ENCODE results near the gene KIAA0753. TPM values are rescaled to one million over a fixed set of nuclear protein-coding genes. Genes with fewer than 3 reads are reported as not detected.

KIAA0753 gene
- total and polyA plus RNA-seq, 9 of the 15 experiments (the other 6 are each of a cell fraction or from before 2014, with no cell fraction given) = 2.0 to 9.0 (median 6.9) TPM

DNA sequence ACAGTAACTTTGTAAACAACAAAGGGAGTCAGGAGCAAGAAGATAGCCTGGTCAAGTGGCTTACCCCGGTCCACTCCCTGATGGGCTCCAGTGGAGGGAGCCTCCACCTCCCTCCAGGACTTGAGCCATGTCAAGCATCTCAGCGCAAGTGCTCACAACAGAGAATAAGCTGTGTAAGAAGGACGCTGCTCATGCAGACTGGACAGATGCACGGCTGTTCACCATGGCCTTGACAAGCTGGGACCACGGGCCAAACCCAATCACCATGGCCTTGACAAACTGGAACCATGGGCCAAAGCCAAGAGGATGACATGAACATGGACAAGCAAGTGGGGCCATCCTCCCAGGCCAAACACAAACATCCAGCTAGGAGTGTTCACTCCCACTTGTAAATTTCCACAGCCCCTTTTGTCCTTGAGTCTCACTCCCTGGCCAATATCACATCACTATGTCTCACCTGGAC is 80.7 kb downstream of the KIAA0753 start:
- no peak for DNase-seq (ENCODE audit: extremely low read depth in 1 of 4, low spot score in 3 of 4)

DNA sequence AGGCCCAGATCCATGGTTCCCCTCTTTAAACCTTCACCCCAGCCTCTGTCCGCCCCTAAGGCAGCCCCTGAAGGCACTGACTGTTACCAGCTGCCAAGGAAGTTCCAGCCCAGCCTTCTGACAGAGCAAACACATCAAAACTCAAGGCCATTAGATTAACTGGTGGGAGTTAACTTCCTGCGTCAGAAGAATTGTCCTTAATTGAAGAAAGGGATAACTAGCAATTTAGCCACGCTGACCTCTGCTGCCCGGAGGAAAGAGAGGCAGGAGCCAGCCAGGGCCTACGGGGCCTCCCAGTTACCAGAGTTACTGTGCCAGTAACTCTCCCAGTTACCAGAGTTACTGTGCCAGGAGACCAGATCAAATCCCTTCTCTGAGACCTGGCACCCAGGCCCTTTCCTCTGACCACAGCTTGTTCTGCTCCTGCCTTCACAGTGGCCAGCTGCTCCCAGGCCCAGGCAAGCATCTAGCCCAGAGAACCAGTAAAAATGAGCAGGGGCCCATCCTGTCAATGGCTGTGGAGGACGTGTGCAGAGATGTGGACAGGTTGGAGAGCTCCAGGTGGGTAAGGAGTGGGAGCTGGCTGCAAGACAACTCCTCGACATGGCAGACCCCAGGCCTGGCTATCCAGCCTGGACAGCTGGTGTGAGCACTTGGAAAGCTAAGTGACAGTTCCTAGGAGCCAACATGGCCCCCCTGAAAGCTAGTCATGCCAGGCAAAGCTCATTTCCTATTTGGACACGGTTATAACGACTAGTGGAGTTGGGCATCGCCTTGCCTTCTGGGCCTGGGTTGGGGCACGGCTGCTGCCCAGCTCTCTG is 81.4 kb downstream of the KIAA0753 start:
- BruUV-seq (replicated peaks) = no TSS peak
- intact Hi-C loops (cut with micrococcal nuclease) (no loop called here), in situ Hi-C loops (cut with MboI) (no loop called here)
- no peak for ATAC-seq
- Histone ChIP-seq H3K27me3 (ENCODE audit: control insufficient read depth in 2 of 2, insufficient read depth in 2 of 2, low read length in 2 of 2) (peaks cover 13 to 22% of the 10 kb centered on the region in 2 experiments; a peak in 4 of 5 replicates), H3K36me3 (ENCODE audit: control insufficient read depth, insufficient read depth, low read length) (no peaks in the 10 kb centered on the region), H3K27ac (ENCODE audit: extremely low read depth, low read depth, low read length) (no peak overlapping the region), H3K4me1 (replicated peaks in 1 of 2; ENCODE audit: control insufficient read depth in 2 of 2, insufficient read depth in 2 of 2, low read length in 2 of 2) (peaks cover 0 to 14% of the 10 kb centered on the region in 2 experiments; a peak in 2 of 5 replicates), H3K9ac (ENCODE audit: insufficient read depth in 1 of 2, low read depth in 2 of 2, low read length in 2 of 2) (no peak overlapping the region), H4K20me1 (replicated peaks; ENCODE audit: control insufficient read depth, insufficient read depth, low read length) (peaks cover 4% of the 10 kb centered on the region; the same call in 1 of the 2 replicates), H3K9me3 (replicated peaks; ENCODE audit: control insufficient read depth, insufficient read depth, low read depth, low read length) (no peaks in the 10 kb centered on the region), H3K4me2 (ENCODE audit: insufficient read depth, low read length) (no peak overlapping the region), H3K79me2 (ENCODE audit: control insufficient read depth, insufficient read depth, low read length) (no peaks in the 10 kb centered on the region), H2AFZ (ENCODE audit: low read depth, low read length) (no peak overlapping the region), H3K4me3 (no peak overlapping the region), H3K9me1 (ENCODE audit: control insufficient read depth, insufficient read depth, low read length) (no peaks in the 10 kb centered on the region)
- CTCF ChIA-PET (ENCODE audit: low intra/inter-chr PET ratio) = no interaction called here
- POLR2A ChIA-PET = interaction anchor here (0.6 to 1.0 kb wide), 3 partner anchors 9 to 601 kb away, joined by 3 to 4 read pairs (median 3); no protein-coding TSS in a partner anchor
- FAIRE-seq = no peak
- no peak for DNase-seq (ENCODE audit: extremely low read depth in 1 of 4, low spot score in 3 of 4)
- WGBS (ENCODE audit: insufficient coverage, low coverage, missing lambda C conversion rate) = 15% methylated on average over 8 of the region's 11 CpGs
- TF ChIP-seq IFI16 (CRISPR knock-in tag; IDR thresholded peaks at IDR 0.05) (no peak), FOXP1 (CRISPR knock-in tag; IDR thresholded peaks at IDR 0.05) (no peak), XRCC4 (IDR thresholded peaks at IDR 0.05; ENCODE audit: extremely low read depth, insufficient read depth, insufficient read length) (no peak), MCM2 (IDR thresholded peaks at IDR 0.05; ENCODE audit: low read depth) (no peak), NUFIP1 (IDR thresholded peaks at IDR 0.05; ENCODE audit: partially characterized antibody) (no peak), ZNF75A (CRISPR knock-in tag; IDR thresholded peaks at IDR 0.05) (no peak), SMARCB1 (IDR thresholded peaks at IDR 0.05; ENCODE audit: insufficient read length, low read depth) (no peak), ZNF224 (CRISPR knock-in tag; IDR thresholded peaks at IDR 0.05) (no peak)
- TF ChIP-seq, protein P1, sequence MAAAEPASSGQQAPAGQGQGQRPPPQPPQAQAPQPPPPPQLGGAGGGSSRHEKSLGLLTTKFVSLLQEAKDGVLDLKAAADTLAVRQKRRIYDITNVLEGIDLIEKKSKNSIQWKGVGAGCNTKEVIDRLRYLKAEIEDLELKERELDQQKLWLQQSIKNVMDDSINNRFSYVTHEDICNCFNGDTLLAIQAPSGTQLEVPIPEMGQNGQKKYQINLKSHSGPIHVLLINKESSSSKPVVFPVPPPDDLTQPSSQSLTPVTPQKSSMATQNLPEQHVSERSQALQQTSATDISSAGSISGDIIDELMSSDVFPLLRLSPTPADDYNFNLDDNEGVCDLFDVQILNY (CRISPR knock-in tag; IDR thresholded peaks at IDR 0.05) = no peak
- TF ChIP-seq, protein P2, sequence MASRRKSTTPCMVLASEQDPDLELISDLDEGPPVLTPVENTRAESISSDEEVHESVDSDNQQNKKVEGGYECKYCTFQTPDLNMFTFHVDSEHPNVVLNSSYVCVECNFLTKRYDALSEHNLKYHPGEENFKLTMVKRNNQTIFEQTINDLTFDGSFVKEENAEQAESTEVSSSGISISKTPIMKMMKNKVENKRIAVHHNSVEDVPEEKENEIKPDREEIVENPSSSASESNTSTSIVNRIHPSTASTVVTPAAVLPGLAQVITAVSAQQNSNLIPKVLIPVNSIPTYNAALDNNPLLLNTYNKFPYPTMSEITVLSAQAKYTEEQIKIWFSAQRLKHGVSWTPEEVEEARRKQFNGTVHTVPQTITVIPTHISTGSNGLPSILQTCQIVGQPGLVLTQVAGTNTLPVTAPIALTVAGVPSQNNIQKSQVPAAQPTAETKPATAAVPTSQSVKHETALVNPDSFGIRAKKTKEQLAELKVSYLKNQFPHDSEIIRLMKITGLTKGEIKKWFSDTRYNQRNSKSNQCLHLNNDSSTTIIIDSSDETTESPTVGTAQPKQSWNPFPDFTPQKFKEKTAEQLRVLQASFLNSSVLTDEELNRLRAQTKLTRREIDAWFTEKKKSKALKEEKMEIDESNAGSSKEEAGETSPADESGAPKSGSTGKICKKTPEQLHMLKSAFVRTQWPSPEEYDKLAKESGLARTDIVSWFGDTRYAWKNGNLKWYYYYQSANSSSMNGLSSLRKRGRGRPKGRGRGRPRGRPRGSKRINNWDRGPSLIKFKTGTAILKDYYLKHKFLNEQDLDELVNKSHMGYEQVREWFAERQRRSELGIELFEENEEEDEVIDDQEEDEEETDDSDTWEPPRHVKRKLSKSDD (conservative IDR thresholded peaks at IDR 0.05; ENCODE audit: low read length) = no peak

More for the DNA sequence above, 80.7 kb downstream of the KIAA0753 start:
- Histone ChIP-seq H4K20me1 (replicated peaks; ENCODE audit: control insufficient read depth, insufficient read depth, low read length) (peaks cover 4% of the 10 kb centered on the region; the same call in 1 of the 2 replicates), H3K27ac (ENCODE audit: extremely low read depth, low read depth, low read length) (no peak overlapping the region), H3K4me2 (ENCODE audit: insufficient read depth, low read length) (no peak overlapping the region), H3K4me1 (replicated peaks in 1 of 2; ENCODE audit: control insufficient read depth in 2 of 2, insufficient read depth in 2 of 2, low read length in 2 of 2) (peaks cover 0 to 14% of the 10 kb centered on the region in 2 experiments; a peak in 2 of 5 replicates), H3K9ac (ENCODE audit: insufficient read depth in 1 of 2, low read depth in 2 of 2, low read length in 2 of 2) (no peak overlapping the region), H3K4me3 (no peak overlapping the region), H2AFZ (ENCODE audit: low read depth, low read length) (no peak overlapping the region), H3K36me3 (ENCODE audit: control insufficient read depth, insufficient read depth, low read length) (no peaks in the 10 kb centered on the region), H3K27me3 (ENCODE audit: control insufficient read depth in 2 of 2, insufficient read depth in 2 of 2, low read length in 2 of 2) (peaks cover 7 to 16% of the 10 kb centered on the region in 2 experiments; a peak in 4 of 5 replicates), H3K9me3 (replicated peaks; ENCODE audit: control insufficient read depth, insufficient read depth, low read depth, low read length) (no peaks in the 10 kb centered on the region), H3K9me1 (ENCODE audit: control insufficient read depth, insufficient read depth, low read length) (no peaks in the 10 kb centered on the region), H3K79me2 (ENCODE audit: control insufficient read depth, insufficient read depth, low read length) (no peaks in the 10 kb centered on the region)
- intact Hi-C loops (cut with micrococcal nuclease) = no loop called here
- 18% methylated on average over 5 of the region's 5 CpGs for WGBS (ENCODE audit: insufficient coverage, low coverage, missing lambda C conversion rate)
- ATAC-seq (no peak; the same call in 2 of the 3 replicates), FAIRE-seq (no peak)
- TF ChIP-seq KDM5B (IDR thresholded peaks at IDR 0.05; ENCODE audit: insufficient replicate concordance, low read depth, low read length) = no peak
- TF ChIP-seq HMGN3 (IDR thresholded peaks at IDR 0.05; ENCODE audit: borderline replicate concordance, extremely low read depth, insufficient read length, low read depth, low read length) = no peak
- no peak for TF ChIP-seq MEIS2 (IDR thresholded peaks at IDR 0.05; ENCODE audit: partially characterized antibody)
- no TSS peak for BruUV-seq (replicated peaks)
- in situ Hi-C loops (cut with MboI) = no loop called here
- ChIA-PET CTCF (ENCODE audit: low intra/inter-chr PET ratio) (no interaction called here), POLR2A (no interaction called here)

Measured in K562 (cell line).